ENCODE data around the gene NEMP1. TPM values are rescaled to one million over a fixed set of nuclear protein-coding genes. Genes with fewer than 3 reads are reported as not detected.
A peak's percentile ranks its signal among the peaks of the same experiment; 100 is the strongest.

The NEMP1 gene
- total RNA-seq, 2 donors from 2014 or later: 2.3 to 5.2 TPM

DNA sequence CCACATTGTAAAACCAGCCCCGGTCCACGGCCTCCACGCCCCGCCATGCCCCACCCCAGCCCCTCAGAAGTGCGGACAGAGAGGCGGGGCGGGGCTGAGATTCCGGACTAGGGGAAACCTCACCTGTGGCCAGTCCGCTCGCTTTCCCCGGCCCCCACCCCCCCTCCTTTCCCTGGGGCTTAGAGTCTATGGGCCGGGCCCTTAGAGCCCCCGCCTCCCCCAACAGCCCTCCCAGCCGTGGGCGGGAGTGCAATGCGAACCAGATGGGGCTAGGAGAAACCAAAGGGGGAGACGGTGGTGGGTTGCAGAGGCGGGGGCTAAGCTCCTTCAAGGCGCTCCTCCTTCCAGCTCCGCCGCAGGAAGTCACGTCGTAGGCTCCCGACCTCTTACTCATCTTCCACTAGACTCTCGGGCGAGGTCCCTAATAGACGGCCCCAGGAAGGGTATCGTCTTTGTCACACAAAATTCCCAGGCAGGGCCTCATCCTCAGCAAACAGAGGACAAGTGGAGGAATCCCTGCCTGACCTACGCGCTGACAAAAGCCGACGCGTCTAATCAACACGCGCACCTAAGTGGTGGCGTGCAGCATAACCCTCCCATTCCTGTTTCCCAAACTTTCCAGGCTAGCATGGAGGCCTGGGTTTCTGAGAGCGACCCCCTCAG is 9.2 kb upstream of the NEMP1 start:
- Histone ChIP-seq H3K4me1 (peaks cover 37% of the 10 kb centered on the region), H3K4me3 (peak overlapping the region; percentile 47 to 62), H3K9me3 (no peaks in the 10 kb centered on the region), H3K27me3 (no peaks in the 10 kb centered on the region), H3K36me3 (replicated peaks in 1 of 2; ENCODE audit: insufficient read depth in 1 of 2, low read depth in 2 of 2) (no peaks in the 10 kb centered on the region), H3K27ac (peak overlapping the region; percentile 95 to 97 (median 96))
- DNase-seq (peak; percentile 80 to 90 (median 86)), ATAC-seq (peak; percentile 43)
- WGBS, 2 donors: 0 to 1% methylated on average over 21 to 37 of the region's 37 CpGs
- TF ChIP-seq, protein P1, sequence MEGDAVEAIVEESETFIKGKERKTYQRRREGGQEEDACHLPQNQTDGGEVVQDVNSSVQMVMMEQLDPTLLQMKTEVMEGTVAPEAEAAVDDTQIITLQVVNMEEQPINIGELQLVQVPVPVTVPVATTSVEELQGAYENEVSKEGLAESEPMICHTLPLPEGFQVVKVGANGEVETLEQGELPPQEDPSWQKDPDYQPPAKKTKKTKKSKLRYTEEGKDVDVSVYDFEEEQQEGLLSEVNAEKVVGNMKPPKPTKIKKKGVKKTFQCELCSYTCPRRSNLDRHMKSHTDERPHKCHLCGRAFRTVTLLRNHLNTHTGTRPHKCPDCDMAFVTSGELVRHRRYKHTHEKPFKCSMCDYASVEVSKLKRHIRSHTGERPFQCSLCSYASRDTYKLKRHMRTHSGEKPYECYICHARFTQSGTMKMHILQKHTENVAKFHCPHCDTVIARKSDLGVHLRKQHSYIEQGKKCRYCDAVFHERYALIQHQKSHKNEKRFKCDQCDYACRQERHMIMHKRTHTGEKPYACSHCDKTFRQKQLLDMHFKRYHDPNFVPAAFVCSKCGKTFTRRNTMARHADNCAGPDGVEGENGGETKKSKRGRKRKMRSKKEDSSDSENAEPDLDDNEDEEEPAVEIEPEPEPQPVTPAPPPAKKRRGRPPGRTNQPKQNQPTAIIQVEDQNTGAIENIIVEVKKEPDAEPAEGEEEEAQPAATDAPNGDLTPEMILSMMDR (IDR thresholded peaks at IDR 0.05): peak in 2 of 7 experiments; percentile 17 to 19
- peak; percentile 8 to 53 (median 15) for TF ChIP-seq POLR2A (IDR thresholded peaks at IDR 0.05)
- intact Hi-C loops (cut with DNase I): no loop called here

DNA sequence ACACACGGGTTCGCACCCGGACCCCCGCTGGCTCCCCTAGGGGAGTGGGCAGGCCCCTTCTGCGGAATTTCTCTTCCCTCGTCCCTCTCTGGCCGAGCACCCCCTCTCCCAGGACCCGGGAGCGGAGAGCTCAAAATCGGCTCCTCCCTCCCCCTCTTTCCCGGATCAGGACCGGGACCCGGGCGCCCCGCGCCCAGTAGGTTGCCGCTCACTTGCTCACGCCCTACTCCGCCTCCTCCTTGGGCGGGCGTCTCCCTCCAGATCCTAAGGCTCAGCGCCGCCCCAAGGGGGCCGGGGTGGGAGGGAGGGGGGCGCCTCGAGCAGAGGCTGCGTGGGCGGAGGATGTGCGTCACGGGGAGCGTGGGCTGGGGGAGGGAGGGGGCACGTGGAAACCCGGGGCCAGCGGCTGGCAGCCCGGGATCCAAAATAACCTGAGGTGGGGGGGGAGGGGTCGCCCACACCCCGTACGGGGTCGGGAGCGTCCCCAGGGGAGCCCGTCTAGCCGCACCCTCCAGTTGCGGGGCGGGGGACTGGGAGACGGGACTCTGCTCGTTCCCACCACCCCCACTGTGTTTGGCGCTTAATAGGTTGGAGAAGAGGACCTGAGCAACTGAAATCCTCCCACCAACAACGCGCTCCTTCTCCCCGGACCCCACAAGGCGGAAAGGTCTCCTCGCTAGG is 8.6 kb upstream of the NEMP1 start:
- WGBS, 2 donors: 0% methylated on average over 12 to 52 of the region's 52 CpGs
- TF ChIP-seq, protein P1 (IDR thresholded peaks at IDR 0.05): no peak
- TF ChIP-seq POLR2A (IDR thresholded peaks at IDR 0.05): peak in 2 of 3 donors; percentile 59 to 63
- Histone ChIP-seq H3K4me3 (peak overlapping the region; percentile 47 to 62), H3K4me1 (peaks cover 37% of the 10 kb centered on the region), H3K36me3 (replicated peaks in 1 of 2; ENCODE audit: insufficient read depth in 1 of 2, low read depth in 2 of 2) (no peaks in the 10 kb centered on the region), H3K9me3 (no peaks in the 10 kb centered on the region), H3K27ac (peak overlapping the region; percentile 95 to 97 (median 96)), H3K27me3 (no peaks in the 10 kb centered on the region)
- DNase-seq (peak; percentile 73 to 86 (median 78)), ATAC-seq (peak; percentile 34)
- intact Hi-C loops (cut with DNase I): no loop called here

DNA sequence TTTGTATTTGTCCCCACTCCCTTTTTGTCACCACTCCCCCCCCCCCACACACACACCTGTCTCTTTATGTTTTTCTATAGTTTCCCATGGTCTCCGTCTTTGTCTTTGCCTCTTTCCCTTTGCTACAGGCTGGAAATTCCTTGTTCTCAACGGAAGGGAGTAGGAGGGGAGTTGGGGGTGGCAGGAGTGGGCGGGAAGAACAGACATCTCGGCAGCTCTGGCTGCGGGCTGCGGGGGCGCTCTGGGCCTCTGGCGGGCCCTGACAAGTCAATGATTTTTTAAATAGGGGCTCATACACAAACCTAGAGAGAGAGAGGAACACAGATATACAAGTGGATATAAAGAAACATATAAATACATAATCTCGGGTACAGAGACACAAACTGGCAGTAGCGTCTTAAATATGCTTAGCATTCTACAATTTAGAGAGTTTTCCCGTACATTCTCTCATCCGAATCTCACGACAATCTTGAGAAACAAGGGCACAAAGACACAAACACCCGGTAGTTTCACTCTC is 8.0 kb upstream of the NEMP1 start:
- H3K27ac ChIP-seq: peak overlapping the region; percentile 95 to 97 (median 96)
- no peaks in the 10 kb centered on the region for H3K9me3 ChIP-seq
- DNase-seq: peak; percentile 43 to 65 (median 62)
- H3K4me1 ChIP-seq: peaks cover 37% of the 10 kb centered on the region
- 0 to 1% methylated on average over 14 of the region's 14 CpGs for WGBS, 2 donors
- H3K4me3 ChIP-seq: peak overlapping the region; percentile 47 to 62
- no peaks in the 10 kb centered on the region for H3K27me3 ChIP-seq
- intact Hi-C loops (cut with DNase I): no loop called here
- ATAC-seq: no peak
- TF ChIP-seq, protein P1 (IDR thresholded peaks at IDR 0.05): peak in 3 of 7 experiments; percentile 14 to 24 (median 18)
- no peak for TF ChIP-seq POLR2A (IDR thresholded peaks at IDR 0.05)
- H3K36me3 ChIP-seq (replicated peaks in 1 of 2; ENCODE audit: insufficient read depth in 1 of 2, low read depth in 2 of 2): no peaks in the 10 kb centered on the region

DNA sequence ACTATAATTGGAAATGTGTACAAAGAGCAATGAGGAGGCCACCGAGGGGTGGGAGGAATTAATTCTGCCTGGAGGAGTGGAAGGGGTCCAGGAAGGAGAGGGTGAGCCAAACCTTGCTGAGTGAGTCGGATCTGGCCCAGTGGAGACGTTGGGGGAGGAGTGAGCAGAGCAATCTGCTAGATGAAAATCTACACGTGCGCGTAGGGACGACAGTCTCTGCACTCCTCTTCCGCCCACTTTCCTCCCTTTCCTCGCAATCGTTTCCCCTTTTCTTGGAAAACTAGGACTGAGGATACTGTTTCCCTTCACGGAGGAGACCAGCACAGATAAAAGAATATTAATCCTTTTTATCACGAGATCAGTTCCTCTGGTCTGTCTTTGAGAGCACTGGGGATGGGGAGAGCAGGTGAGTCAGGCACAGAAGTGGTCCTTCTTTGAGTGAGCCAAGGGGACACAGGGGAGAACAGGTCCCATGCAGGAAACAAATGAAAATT is 7.5 kb upstream of the NEMP1 start:
- WGBS, 2 donors: 43 to 44% methylated on average over 12 of the region's 12 CpGs
- Histone ChIP-seq H3K9me3 (no peaks in the 10 kb centered on the region), H3K27me3 (no peaks in the 10 kb centered on the region), H3K4me1 (peaks cover 36% of the 10 kb centered on the region), H3K36me3 (replicated peaks in 1 of 2; ENCODE audit: insufficient read depth in 1 of 2, low read depth in 2 of 2) (no peaks in the 10 kb centered on the region), H3K27ac (peak overlapping the region; percentile 28 to 97 (median 96)), H3K4me3 (no peak overlapping the region)
- TF ChIP-seq POLR2A (IDR thresholded peaks at IDR 0.05): no peak
- TF ChIP-seq, protein P1 (IDR thresholded peaks at IDR 0.05): no peak
- ATAC-seq (no peak), DNase-seq (peak in 2 of 4 donors; percentile 33 to 40)
- intact Hi-C loops (cut with DNase I): no loop called here
